GM12878 (cell line): Measurements from ENCODE around the gene SPESP1. TPM values are rescaled to one million over a fixed set of nuclear protein-coding genes. Genes with fewer than 3 reads are reported as not detected.

ENCODE experiments used
- ATAC-seq: fragments of 200-7000 bp; cut with Tn5 transposase; 3 replicates; pipeline ENCODE4 v1.9.1; 2020; ENCODE audit warnings: mild to moderate bottlenecking, moderate library complexity
- BruUV-seq: library from RNA; stranded (reverse); fragments of 400-500 nt; replicated peaks from 2 replicates; lab custom pipeline; 2021; lab: Mats Ljungman, UMichigan
- CTCF ChIA-PET: fragments of 300-600 bp; sonication (Branson Sonifier 250); formaldehyde crosslinking; extraction: SDS; loops from one replicate; lab custom pipeline; 2021; ENCODE audit warnings: inconsistent platforms; lab: Yijun Ruan, JAX
- POLR2A ChIA-PET: fragments of 350-600 bp; formaldehyde crosslinking; extraction: SDS; loops from one replicate; lab custom pipeline; 2021; ENCODE audit warnings: inconsistent platforms; lab: Charles Lee
- RAD21 ChIA-PET: fragments of 300-600 bp; sonication (Branson Sonifier 250); formaldehyde crosslinking; loops from one replicate; lab custom pipeline; 2023; ENCODE audit warnings: antibody characterized with exemption; ENCODE audit not compliant: unreplicated experiment; lab: Charles Lee
- SMC1A ChIA-PET: fragments of 300-600 bp; sonication (Branson Sonifier 250); formaldehyde crosslinking; loops from one replicate; lab custom pipeline; 2023; ENCODE audit not compliant: unreplicated experiment, uncharacterized antibody; lab: Charles Lee
- DNase-seq: peaks from one replicate; pipeline ENCODE4 v3.0.0-alpha.2; 2011; ENCODE audit warnings: low read depth, low spot score
- FAIRE-seq: peaks from 3 replicates; lab custom pipeline; 2011; peaks lifted over from hg19 to GRCh38; lab: Jason Lieb, UNC
- H2AFZ ChIP-seq: 2 replicates; pipeline ENCODE4 v1.6.0; 2011; ENCODE audit warnings: low read depth, low read length, control low read depth; ENCODE audit not compliant: control insufficient read depth
- H3K27ac ChIP-seq: 2 replicates; pipeline ENCODE4 v1.5.1; 2011; ENCODE audit warnings: control low read depth; ENCODE audit not compliant: control insufficient read depth, insufficient read depth
- H3K27me3 ChIP-seq, 2 experiments: replicated peaks in 1 of 2; 2 replicates each; pipeline versions ENCODE4 v1.6.0 to v1.6.1; 2011; ENCODE audit warnings: low read length in 1 of 2; ENCODE audit not compliant: control insufficient read depth in 2 of 2, insufficient read depth in 2 of 2
- H3K36me3 ChIP-seq, 2 experiments: 2 replicates each; pipeline ENCODE4 v1.5.1; 2011; ENCODE audit warnings: low read length in 1 of 2; ENCODE audit not compliant: control insufficient read depth in 2 of 2, insufficient read depth in 2 of 2
- H3K4me1 ChIP-seq: 2 replicates; pipeline ENCODE4 v1.6.1; 2011; ENCODE audit warnings: mild to moderate bottlenecking, low read length, moderate library complexity, mixed read lengths; ENCODE audit not compliant: control insufficient read depth, insufficient read depth
- H3K4me2 ChIP-seq: 2 replicates; pipeline ENCODE4 v1.6.0; 2011; ENCODE audit warnings: control low read depth; ENCODE audit not compliant: control insufficient read depth, insufficient read depth
- H3K4me3 ChIP-seq: fragments of 200-600 bp; sonication (generic); 2 replicates; pipeline ENCODE4 v1.5.1; 2016
- H3K79me2 ChIP-seq: 2 replicates; pipeline ENCODE4 v1.6.0; 2011; ENCODE audit warnings: low read length; ENCODE audit not compliant: control insufficient read depth, insufficient read depth
- H3K9ac ChIP-seq: 2 replicates; pipeline ENCODE4 v1.8.0; 2011; ENCODE audit warnings: low read length, control low read depth, mixed read lengths; ENCODE audit not compliant: control insufficient read depth, insufficient read depth
- H3K9me3 ChIP-seq: replicated peaks from 3 replicates; pipeline ENCODE4 v1.5.1; 2011; ENCODE audit warnings: mild to moderate bottlenecking, low read length; ENCODE audit not compliant: control insufficient read depth, insufficient read depth
- H4K20me1 ChIP-seq: 2 replicates; pipeline ENCODE4 v1.6.0; 2011; ENCODE audit not compliant: control insufficient read depth, insufficient read depth
- CHD4 ChIP-seq: fragments of 200-600 bp; sonication (generic); IDR thresholded peaks from 2 replicates; pipeline ENCODE4 v1.6.1; 2016; ENCODE audit warnings: mild to moderate bottlenecking
- FOXK2 ChIP-seq: fragments of 450-650 bp; IDR thresholded peaks from 2 replicates; pipeline ENCODE4 v1.6.1; 2017; ENCODE audit warnings: mild to moderate bottlenecking, moderate library complexity
- FOXM1 ChIP-seq: IDR thresholded peaks from 2 replicates; pipeline ENCODE4 v1.6.1; 2012; ENCODE audit warnings: low read depth, mild to moderate bottlenecking, inconsistent platforms, low read length, moderate library complexity
- HCFC1 ChIP-seq: fragments of 150-350 bp; IDR thresholded peaks from 2 replicates; pipeline ENCODE4 v1.6.1; 2014; ENCODE audit warnings: low read length
- NKRF ChIP-seq: fragments of 450-650 bp; conservative IDR thresholded peaks from 2 replicates; pipeline ENCODE4 v1.6.1; 2017; ENCODE audit warnings: mild to moderate bottlenecking, moderate library complexity
- RAD51 ChIP-seq: fragments of 450-650 bp; IDR thresholded peaks from 2 replicates; pipeline ENCODE4 v1.6.1; 2016; ENCODE audit warnings: moderate library complexity, mild to moderate bottlenecking, inconsistent platforms
- RFX5 ChIP-seq: IDR thresholded peaks from 2 replicates; pipeline ENCODE4 v1.6.1; 2011; ENCODE audit warnings: low read depth, low read length, improper control_type of control experiment
- SMARCA5 ChIP-seq: fragments of 450-650 bp; IDR thresholded peaks from 2 replicates; pipeline ENCODE4 v1.6.1; 2017; ENCODE audit warnings: mild to moderate bottlenecking
- ZBTB40 ChIP-seq: fragments of 450-650 bp; IDR thresholded peaks from 2 replicates; pipeline ENCODE4 v1.6.1; 2016; ENCODE audit warnings: mild to moderate bottlenecking, moderate library complexity, borderline replicate concordance
- ZNF274 ChIP-seq: IDR thresholded peaks from one replicate; pipeline ENCODE4 v1.8.0; 2011; ENCODE audit not compliant: insufficient read length, insufficient read depth
- WGBS: methylation state at CpG from one replicate; pipeline ENCODE4 v1.1.6; 2016; ENCODE audit warnings: low lambda C conversion rate; ENCODE audit not compliant: insufficient replicate concordance, insufficient coverage; ENCODE audit errors: missing lambda C conversion rate; 5-methylcytosine and 5-hydroxymethylcytosine counted together
- in situ Hi-C: fragments of 300-500 bp; cut with MboI; formaldehyde crosslinking; loops from 9 replicates; pipeline ENCODE4 v1.14.3; 2018; ENCODE audit warnings: mixed read lengths
- intact Hi-C: fragments of 100-400 bp; cut with micrococcal nuclease; formaldehyde crosslinking; loops from one replicate; pipeline ENCODE4 v1.14.2; 2022; ENCODE audit not compliant: unreplicated experiment
- polyA plus RNA-seq, 11 experiments: library from polyadenylated mRNA; depleted of rRNA in 4 of 11; unstranded in 6 of 11; stranded (reverse) in 5 of 11; fragments of >200 nt; fragmentation: Nextera tagmentation in 4 of 11; fragmentation: Illumina TruSeq in 1 of 11; extraction: Ambion mirVana in 4 of 11; extraction: Trizol in 1 of 11; gene quantifications; 1 replicate in 1 of 11; 2 replicates in 10 of 11; pipeline versions ENCODE4 v1.2.1 to v1.2.3, GENCODE V29; 2011 to 2016; ENCODE audit warnings: inconsistent platforms in 2 of 11, missing spikeins in 2 of 11, low read depth in 1 of 11
- total RNA-seq, 4 experiments: library from RNA; depleted of rRNA in 3 of 4; stranded (reverse); fragments of >200 nt in 3 of 4; fragmentation: Illumina TruSeq in 1 of 4; extraction: Trizol in 1 of 4; gene quantifications; 2 replicates each; pipeline versions ENCODE4 v1.2.1 to v1.2.3, GENCODE V29; 2013 to 2021
- TF ChIP-seq, protein P1 (sequence below): fragments of 450-650 bp; IDR thresholded peaks from 2 replicates; pipeline ENCODE4 v1.6.1; 2018; ENCODE audit warnings: borderline replicate concordance, mild to moderate bottlenecking; ENCODE audit not compliant: partially characterized antibody

SPESP1 gene
- total and polyA plus RNA-seq, 10 of the 15 experiments (the other 5 are each of a cell fraction or from before 2014, with no cell fraction given) = not detected

- DNase-seq (no peak), FAIRE-seq (no peak), ATAC-seq (no peak)
- Histone ChIP-seq H3K9ac (no peak overlapping the region), H2AFZ (no peak overlapping the region), H3K79me2 (no peaks in the 10 kb centered on the region), H3K27me3 (no peaks in the 10 kb centered on the region; a peak in 3 of 4 replicates), H3K27ac (no peak overlapping the region), H3K4me1 (no peaks in the 10 kb centered on the region), H3K9me3 (no peaks in the 10 kb centered on the region), H3K36me3 (no peaks in the 10 kb centered on the region), H3K4me3 (no peak overlapping the region), H3K4me2 (no peak overlapping the region), H4K20me1 (no peaks in the 10 kb centered on the region)
- intact Hi-C loops = no loop called here
- in situ Hi-C loops = no loop called here
- no peak for TF ChIP-seq HCFC1
- TF ChIP-seq RAD51 = no peak
- no peak for TF ChIP-seq ZBTB40
- TF ChIP-seq, protein P1, sequence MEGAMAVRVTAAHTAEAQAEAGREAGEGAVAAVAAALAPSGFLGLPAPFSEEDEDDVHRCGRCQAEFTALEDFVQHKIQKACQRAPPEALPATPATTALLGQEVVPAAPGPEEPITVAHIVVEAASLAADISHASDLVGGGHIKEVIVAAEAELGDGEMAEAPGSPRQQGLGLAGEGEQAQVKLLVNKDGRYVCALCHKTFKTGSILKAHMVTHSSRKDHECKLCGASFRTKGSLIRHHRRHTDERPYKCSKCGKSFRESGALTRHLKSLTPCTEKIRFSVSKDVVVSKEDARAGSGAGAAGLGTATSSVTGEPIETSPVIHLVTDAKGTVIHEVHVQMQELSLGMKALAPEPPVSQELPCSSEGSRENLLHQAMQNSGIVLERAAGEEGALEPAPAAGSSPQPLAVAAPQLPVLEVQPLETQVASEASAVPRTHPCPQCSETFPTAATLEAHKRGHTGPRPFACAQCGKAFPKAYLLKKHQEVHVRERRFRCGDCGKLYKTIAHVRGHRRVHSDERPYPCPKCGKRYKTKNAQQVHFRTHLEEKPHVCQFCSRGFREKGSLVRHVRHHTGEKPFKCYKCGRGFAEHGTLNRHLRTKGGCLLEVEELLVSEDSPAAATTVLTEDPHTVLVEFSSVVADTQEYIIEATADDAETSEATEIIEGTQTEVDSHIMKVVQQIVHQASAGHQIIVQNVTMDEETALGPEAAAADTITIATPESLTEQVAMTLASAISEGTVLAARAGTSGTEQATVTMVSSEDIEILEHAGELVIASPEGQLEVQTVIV = no peak
- TF ChIP-seq CHD4 = no peak
- no peak for TF ChIP-seq FOXK2
- no peak for TF ChIP-seq SMARCA5
- no peak for TF ChIP-seq NKRF
- no peak for TF ChIP-seq FOXM1
- no peak for TF ChIP-seq ZNF274
- no peak for TF ChIP-seq RFX5
- POLR2A ChIA-PET = no interaction called here
- SMC1A ChIA-PET = no interaction called here
- 51% methylated on average over 2 of the region's 2 CpGs for WGBS
- RAD21 ChIA-PET = no interaction called here
- BruUV-seq = no TSS peak
- CTCF ChIA-PET = interaction anchor here (0.7 to 1.2 kb wide), 3 partner anchors 17 to 347 kb away, joined by 3 read pairs; no protein-coding TSS in a partner anchor
Observed at GRCh38 chr15:68907396-68907923, 22.9 kb upstream of the SPESP1 start.
